GM21529 (cell line): ENCODE results near the gene ACTRT2.

ENCODE experiments used
- ATAC-seq: cut with Tn5 transposase; IDR thresholded peaks from one replicate; pipeline ENCODE4 v1.9.1; 2021; ENCODE audit not compliant: unreplicated experiment

The ACTRT2 gene

DNA sequence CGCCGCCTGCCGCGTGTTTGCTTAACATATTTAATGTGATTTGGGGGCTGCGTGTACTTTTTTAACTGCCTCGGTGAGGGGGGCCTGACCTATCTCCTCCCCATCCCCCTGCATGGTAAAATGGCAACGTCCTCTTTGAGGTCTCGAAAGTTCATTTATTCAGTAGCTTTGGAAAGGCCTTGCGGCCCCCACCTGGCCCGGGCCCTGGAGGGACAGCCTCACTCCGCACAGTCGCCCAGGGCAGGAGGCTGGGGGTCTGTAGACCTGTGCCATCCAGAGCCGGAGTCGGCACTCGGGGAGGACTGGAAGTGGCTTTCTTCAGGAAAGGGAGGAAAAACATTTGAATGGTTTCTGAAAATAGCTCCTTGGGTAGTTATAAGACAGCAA is 38.0 kb upstream of the ACTRT2 start:
- no peak for ATAC-seq

DNA sequence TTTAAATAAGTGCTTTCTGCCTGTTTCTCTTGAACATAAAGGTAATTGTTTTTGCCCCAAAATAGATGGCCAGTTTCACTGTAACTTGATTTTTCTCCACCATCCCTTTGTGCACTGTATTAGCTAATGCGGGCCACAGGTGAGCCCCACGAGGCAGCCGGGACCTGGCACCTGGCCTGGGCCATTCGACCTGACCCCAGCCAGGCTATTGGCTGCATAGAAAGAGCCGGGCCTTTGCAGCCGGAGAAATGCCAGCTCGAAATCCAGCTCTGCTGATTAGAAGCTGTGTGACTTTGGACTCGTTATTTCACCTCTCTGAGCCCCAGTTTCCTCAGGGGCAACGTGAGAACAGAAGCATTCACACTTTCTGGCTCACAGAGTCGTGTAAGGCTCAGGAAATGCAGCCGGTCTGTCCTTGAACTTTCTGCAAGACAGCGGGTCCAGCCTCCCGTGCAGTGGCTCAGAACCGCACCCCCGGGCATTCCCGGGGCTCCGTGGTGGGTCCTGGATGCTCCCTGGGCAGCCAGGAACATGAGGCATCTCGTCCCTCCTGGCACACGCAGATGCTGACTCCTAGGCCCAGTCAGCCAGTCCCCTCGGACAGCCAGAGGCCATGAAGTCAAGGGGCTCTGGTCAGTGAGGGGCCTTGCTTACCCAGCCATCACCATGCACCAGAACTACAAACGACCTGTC is 37.4 kb upstream of the ACTRT2 start:
- ATAC-seq, result no peak

DNA sequence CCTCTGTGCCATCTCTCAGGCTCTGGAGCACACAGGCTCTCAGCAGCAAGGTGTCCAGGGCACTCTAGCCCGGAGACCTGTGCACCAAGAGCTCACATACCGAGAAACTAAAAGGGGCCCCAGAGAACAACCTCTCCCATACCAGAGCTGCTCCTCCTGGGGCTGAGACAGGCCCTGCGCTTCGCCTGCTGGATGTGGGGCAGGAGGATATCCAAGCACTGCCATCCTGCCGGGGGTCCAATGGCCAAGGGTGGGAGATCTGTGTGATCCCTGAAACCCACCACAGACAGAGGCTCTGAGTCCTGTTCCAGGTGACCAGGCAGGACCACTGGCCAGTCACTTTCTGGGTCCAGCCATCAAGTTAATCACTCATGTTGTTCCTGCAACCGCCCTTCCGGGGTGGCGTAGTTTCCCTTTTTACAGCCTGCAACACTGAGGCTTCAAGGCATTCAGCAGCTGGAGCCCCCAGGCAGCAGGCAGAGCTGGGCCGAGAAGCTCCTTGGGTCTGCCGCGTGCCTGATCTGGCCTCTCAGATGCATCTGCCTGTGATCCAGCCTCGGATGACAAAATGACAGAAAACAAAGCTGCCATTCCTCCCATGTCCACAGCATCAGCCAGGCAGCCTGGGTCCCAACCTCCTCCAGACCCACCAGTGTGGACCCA is 36.7 kb upstream of the ACTRT2 start:
- ATAC-seq, result no peak

DNA sequence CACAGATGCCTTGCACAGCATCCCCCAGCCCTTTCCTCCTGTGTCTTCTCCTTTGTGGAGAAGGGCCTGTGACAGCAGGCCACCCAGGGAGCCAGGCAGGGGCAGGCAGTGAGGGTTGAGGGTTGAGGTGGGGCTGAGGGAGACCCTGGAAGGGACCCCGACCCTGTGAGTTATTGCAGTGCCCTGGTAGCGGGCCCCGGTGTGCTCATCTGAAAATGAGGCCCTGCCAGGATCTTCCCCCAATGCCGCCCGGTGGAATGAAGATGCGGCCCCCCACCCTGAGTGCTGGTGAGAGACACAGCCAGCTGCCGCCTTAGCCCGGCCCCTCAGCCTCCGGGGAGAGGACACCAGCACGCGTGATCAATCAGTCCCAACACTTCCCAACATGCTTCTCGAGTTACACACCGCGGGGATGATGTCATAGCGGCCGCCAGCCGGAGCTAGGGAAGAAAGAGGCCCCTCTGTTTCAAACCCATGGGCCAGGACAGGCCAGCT is 36.2 kb upstream of the ACTRT2 start:
- no peak for ATAC-seq

DNA sequence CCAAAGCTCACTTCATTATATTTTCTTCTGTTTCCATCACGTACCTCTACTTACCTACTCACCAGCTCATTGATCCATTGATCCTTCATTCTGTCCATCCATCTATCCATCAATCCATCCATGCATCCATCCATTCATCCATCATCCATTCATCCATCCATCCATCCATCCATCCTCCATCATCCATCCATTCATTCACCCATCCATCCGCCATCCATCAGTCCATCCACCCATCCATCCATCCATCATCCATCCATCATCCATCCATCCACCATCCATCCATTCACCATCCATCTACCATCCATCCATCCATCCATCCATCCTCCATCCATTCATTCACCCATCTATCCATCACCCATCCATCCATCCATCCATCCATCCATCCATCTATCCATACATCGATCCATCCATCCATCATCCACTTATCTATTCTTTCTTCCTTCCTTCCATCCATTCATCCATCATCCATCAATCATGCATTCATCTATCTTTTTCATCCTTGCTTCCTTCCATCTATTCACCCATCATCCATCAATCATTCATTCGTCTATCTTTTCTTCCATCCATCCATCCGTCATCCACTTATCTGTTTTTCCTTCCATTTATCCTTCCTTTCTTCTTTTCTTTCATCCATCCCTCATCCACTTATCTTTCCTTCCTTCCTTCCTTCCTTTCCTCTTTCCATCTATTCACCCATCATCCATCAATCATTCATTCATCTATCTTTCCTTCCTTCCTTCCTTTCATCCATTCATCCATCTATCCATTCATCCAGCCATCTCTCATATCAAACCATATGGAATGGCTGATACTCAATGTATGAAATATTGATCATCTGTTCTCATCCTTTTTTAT is 35.3 kb upstream of the ACTRT2 start:
- ATAC-seq, result no peak

DNA sequence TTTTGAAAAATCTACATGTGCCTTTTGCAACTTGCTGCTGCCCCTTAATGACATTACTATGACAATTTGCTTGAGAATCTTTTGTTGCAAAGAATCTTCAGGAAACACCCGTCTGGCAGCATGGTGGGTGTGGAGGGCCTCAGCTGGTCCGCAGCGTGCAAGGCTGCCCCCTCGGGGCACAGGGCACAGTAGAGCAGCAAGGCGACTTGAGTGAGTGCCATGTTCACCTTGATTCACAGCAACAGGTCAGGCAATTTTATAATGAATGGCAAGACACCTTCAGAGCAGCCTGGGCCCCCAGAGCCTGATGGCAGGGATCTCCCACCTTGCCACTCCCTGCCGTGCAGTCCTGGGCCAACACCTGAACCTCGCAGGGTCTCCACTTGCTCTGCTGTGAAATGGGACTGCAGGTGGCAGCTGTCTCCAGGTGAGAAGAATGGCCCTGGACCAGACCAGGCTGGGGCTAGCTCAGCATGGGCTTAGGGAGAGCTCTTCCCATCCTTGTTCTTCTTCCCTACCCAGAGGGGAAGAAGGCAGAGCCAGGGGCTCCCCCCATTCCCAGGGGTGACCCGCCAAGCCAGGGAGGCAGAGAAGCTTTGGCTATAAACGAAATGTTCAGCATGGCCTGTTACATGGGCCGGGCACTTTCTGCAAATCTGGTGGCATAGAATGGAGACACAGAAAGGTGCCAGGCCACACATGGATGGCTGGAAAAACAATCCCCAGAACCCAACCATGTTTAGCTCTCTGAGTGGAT is 34.5 kb upstream of the ACTRT2 start:
- ATAC-seq, result no peak

DNA sequence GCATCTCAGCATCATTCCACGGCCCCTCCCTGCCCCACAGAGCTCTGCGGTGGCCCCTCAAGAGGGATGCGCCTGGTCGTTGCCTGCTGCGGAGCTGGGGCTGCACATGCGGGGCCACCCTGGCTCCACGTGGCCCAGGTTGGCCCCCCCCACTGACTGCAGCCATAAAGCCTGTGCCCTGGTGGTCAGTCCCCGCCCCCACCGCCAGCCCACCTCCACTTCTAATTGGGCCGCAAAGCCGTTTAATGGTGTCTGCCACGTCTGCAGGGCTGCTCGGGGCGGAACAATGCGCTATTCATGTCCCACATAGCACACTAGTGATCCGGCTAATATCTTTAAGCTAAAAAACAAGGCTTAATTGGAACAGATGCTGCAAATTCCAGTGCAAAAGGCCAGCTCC is 33.5 kb upstream of the ACTRT2 start:
- ATAC-seq, result no peak

DNA sequence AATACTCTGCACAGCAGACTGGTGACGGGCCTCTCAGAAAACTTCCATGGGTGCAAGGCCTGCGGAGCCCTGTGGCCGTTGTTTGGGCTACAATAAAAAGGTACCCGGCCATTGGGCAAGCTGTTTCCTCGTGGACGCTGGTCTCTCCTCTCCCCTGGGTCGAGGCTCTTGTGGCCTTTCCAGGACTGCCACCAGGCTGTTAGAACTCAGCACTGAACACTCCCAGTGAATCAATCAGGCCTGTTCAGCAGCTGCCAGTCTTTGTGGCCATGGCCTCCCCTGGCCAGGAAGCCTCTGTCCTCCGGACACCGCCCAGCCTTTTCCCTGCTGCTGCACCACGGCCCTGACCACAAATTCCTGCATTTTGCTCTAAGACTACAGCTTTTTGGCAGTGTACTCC is 33.0 kb upstream of the ACTRT2 start:
- ATAC-seq, result no peak

DNA sequence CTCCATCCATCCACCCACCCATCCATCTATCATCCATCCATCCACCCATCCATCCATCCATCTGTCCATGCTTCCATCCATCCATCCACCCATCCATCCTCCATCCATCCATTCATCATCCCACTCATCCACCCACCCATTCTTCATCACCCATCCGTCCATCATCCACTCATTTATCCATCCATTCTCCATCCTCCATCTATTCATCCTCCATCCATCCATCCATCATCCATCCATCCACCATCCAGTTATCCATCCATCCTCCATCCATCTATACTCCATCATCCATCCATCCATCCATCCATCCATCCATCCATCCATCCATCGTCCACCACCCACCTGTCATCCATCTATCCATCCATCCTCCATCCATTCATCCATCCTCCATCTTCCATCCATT is 32.1 kb upstream of the ACTRT2 start:
- ATAC-seq, result no peak

DNA sequence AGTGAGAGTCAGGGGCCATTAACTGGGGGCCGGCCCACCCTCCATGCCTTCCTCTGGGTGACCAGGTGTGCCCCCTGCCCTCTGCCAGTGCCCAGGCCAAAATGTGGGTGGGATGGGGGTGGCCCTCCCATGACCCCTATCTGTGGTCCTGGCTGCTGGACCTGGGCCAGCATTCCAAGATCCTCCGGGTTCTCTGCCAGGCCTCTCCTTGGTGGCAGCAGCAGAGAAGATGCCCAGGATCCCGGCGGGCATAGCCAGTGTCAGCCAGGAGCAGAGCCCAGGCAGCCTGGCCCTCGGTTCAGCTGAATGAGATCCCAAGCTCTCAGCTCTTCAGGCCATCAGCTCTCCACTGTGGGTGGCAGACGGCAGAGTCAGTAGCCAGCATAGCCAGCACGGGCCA is 31.3 kb upstream of the ACTRT2 start:
- ATAC-seq, result no peak

DNA sequence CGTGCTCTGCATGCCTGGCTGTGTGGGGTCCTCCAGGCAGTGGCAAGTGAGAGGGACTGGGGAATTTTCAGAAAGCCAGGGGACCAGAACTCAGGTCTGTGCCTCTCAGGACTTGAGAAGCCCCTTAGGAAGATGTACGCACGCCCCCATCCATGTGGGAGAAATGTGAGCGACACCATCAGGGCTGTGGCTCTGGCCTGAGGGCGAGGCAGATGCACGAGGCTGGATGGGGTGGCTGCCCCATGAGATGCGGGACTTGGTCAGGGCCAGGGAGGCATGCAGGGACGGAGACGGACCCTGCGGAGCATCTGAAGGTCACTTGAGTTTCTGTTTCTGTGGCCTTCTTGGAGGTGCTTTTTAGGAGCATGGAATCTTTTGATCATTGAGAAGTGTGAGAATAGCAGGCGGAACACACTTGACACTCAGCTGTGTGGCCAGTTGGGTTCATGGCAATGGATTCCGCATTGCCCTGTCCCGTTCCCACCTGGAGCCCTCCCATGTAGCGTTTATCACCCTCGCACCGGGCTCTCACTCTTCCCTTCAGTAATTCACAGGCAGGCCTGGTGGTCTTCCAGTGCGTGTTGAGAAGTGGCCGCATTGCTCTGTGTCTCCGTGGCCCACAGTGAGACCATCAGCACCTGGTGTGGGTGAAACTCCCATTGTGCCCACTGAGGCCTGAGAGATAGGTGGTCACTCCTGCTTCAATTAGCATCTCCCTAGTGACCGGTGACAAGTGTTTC is 30.7 kb upstream of the ACTRT2 start:
- ATAC-seq, result no peak

DNA sequence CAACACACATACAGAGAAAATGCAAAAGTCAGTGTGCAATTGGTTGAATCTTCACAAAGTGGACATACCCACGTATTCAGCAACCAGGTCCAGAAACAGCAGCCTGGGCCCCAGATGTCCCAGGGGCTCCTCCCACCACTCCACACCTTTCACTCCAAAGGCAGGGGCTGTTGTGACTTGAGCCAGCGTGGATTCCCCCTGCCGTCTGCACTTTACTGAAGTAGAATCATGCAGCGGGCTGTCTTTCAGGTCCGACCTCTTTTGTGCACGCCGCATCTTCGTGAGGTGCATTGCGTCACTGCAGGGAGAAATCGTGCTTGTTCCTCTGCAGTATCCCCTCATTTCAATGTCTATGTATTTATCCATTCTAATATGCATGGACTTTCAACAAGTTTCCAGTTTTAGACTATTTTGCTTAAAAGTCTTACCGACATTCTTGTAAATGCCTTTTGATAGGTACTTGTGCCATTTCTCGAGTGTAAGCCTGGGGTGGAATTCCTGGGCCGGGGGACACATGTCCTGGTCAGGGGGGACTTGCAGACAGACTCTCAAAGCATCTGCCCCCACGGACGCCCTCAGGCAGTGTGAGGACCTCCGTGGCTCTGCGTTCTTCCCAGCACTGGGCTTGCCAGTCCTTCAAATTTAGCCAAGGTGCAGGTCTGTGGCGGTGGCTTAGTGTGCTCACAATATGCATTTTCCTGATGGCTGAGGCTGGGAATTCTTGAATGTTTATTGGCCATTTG is 29.3 kb upstream of the ACTRT2 start:
- ATAC-seq, result no peak

DNA sequence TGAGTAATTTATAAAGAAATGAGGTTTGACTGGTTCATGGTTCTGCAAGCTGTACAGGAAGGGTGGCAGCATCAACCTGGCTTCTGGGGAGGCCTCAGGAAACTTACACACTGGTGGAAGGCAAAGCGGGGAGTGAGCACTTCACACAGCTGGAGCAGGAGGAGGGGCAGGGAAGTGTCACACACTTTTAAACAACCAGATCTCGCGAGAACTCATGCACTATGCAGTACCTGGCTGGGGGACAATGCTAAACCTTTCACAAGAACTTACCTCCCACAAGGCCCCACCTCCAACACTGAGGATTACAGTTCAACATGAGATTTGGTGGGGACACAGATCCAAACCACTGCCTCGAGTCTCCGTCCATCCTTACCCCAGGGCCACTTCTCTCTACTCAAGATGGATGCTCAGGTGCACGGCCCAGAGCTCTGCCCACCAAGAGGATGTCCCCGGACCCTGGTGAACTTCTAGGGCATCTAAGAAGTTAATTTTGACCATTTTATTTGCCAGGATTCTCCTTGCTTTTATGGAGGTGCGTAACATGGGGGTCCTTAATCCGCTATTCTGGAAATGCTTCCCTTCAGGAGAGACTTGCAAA is 22.7 kb upstream of the ACTRT2 start:
- no peak for ATAC-seq

DNA sequence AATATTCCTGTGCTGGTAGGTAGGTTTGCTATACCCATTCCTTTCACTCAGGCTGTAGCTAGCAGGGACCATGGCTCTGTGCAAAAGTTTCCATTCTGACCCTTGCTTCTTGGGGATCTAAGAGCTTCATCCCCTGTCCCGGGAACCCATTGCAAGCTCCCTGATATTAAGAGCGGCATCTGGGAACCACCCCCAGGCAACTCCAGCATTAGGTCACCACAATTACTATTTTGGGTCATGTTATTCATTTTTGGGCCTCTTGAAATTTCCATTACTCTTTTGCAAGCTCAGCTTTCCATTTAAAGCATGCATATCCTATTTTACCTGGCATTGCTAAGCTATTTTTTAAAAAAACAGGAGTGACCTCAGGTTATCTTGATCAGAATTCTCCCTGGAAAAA is 22.1 kb upstream of the ACTRT2 start:
- no peak for ATAC-seq

DNA sequence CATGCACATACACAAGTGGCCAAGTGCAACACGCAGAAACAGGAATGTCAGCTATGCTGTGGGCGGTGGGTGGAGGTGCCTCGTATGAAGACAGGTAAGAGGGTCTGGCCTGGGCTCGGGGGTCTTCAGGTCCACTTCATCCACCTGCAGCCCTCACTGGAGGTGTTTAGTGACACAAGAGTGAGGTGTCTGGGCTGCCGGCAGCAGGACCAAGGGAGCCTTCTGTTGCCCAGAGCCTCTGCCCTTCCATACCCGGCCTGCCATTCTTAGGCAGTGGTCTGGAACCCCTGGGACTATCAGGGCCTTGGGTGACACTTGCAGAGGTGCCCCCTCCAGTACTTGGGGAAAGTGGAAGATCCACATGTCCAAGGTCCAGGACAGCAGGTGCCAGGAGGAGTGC is 21.7 kb upstream of the ACTRT2 start:
- no peak for ATAC-seq

DNA sequence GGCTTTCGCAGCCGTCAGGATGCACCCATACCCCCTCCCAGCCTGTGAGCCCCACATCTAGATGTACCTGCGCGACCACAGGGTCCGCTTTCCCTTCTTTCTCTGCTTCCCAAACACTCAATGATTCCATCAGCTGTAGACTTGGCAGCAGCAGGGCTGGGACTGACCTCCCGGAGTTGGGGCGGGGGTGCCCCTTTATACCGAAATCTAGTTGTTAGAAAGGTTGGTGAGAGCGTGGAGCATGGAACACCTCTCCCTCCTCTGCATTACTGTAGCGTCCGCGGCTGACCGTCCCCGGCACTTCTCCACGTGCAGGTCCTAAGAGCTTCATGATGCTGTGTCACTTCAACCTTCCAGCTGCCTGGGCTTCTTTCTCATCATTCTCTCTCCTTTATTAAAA is 21.1 kb upstream of the ACTRT2 start:
- no peak for ATAC-seq

DNA sequence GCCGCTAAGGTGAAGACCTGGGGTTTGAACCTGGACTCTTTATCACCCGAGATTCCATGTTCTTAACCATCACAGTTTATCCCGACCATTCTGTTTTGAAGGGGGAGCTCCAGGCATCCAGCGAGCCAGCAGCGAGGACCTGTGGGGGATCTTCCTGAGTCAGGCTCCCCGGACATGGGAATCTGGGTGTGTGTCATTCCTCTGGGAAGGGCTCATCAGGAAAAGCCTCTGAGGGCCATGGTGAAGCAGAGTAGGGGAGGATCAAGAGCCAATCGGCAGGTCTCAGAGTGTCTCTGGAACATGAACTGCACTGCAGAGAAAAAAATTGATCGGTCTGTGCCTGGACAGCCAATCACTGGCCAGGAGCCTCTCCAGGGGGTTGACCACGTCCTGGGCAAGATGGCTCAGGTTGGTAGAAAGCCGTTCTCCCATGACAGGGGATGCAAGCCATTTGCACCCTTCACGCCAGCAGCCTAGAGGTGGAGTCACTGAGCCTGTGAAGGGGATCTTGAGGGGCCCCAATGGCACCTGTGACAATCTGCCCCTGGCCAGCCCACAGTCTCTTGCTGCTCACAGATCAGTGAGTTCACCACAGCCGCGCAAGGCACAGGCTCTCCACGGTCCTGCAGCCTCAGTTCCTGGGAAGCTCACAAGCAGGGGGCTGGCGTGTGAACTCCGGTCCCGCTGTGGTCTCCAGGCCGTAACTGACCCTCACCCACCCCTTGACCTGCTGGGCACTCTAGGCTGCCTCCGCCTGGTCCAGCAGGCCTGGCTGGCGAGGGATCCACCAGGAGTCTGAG is 20.4 kb upstream of the ACTRT2 start:
- ATAC-seq, result no peak

DNA sequence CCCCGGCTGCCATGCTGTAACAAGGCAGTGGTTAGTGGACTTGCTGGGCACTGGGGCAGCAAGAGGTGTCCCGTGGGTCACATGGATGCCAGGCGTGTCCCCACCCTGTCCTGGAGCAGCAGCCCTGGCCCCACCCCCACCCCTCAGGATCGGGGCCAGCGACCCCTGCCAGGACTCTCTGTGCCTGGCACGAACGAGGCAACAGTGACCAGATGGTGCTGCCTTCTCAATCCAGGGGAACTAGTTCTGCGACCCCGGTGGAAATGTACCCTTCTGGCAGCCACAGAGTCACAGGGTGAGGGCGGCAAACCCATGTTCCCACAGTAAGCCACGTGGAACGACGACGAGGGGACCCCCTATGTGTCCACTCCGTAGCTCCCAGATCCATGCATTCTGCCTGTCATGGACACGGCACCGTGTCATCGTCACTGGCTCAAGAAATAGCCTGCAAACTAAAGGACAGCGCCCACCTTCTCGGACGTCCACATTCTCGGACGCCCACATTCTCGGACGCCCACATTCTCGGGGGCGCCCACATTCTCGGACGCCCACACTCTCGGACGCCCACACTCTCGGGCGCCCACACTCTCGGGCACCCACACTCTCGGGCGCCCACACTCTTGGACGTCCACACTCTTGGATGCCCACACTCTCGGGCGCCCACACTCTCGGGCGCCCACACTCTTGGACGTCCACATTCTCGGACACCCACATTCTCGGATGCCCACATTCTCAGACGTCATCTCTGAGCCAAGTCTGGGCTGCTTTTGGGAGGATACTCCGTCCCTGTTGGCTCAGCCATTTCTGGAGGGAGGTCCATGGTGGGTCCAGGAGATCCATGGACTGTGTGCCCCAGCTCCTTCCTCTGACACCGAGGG is 19.6 kb upstream of the ACTRT2 start:
- ATAC-seq, result no peak
